Sigmoid colon (tissue), 7 donors: ENCODE results near the gene ABCC3. TPM values are rescaled to one million over a fixed set of nuclear protein-coding genes. Genes with fewer than 3 reads are reported as not detected.

ENCODE experiments used
- DNase-seq: peaks from one replicate; pipeline ENCODE4 v3.0.0-alpha.2; 2019
- H3K27ac ChIP-seq, 4 donors: fragments of 200-600 bp; sonication (generic); one replicate each; pipeline ENCODE4 v1.5.1; 2016 to 2019; ENCODE audit warnings: mild to moderate bottlenecking in 1 of 4
- H3K27me3 ChIP-seq, 3 donors: fragments of 200-600 bp; sonication (generic); one replicate each; pipeline ENCODE4 v1.5.1; 2019; ENCODE audit warnings: mild to moderate bottlenecking in 1 of 3
- H3K36me3 ChIP-seq, 4 donors: fragments of 200-600 bp; sonication (generic); one replicate each; pipeline ENCODE4 v1.5.1; 2016 to 2019
- H3K4me1 ChIP-seq, 4 donors: fragments of 200-600 bp; sonication (generic); one replicate each; pipeline ENCODE4 v1.5.1; 2017 to 2019
- H3K4me3 ChIP-seq, 4 donors: fragments of 200-600 bp; sonication (generic); one replicate each; pipeline ENCODE4 v1.5.1; 2017 to 2019; ENCODE audit warnings: mild to moderate bottlenecking in 2 of 4, moderate library complexity in 1 of 4
- H3K9me3 ChIP-seq, 4 donors: fragments of 200-600 bp in 3 of 4; sonication (generic) in 3 of 4; one replicate each; pipeline versions ENCODE4 v1.5.1 to v1.6.1; 2013 to 2019
- EP300 ChIP-seq, 4 donors: sonication (generic); formaldehyde crosslinking; IDR thresholded peaks; one replicate each; pipeline ENCODE4 v1.6.1; 2017; ENCODE audit warnings: antibody characterized with exemption in 4 of 4
- POLR2A ChIP-seq, 2 donors: fragments of 450-650 bp; IDR thresholded peaks; one replicate each; pipeline ENCODE4 v1.6.1; 2016; ENCODE audit warnings: antibody characterized with exemption in 2 of 2, mild to moderate bottlenecking in 2 of 2, moderate library complexity in 2 of 2
- POLR2AphosphoS5 ChIP-seq, 4 donors: sonication (generic); formaldehyde crosslinking; IDR thresholded peaks; one replicate each; pipeline ENCODE4 v1.6.1; 2017; ENCODE audit warnings: antibody characterized with exemption in 4 of 4
- WGBS, 2 donors: extraction: QIAGEN DNeasy Blood & Tissue Kit; methylation state at CpG; one replicate each; pipeline ENCODE4 v1.1.7; 2013; 5-methylcytosine and 5-hydroxymethylcytosine counted together
- intact Hi-C: fragments of 100-400 bp; cut with DNase I; formaldehyde crosslinking; loops from one replicate; pipeline ENCODE4 v1.15.1; 2023
- polyA plus RNA-seq, 3 donors: library from polyadenylated mRNA; stranded (reverse); fragments of 200-250 nt; gene quantifications; one replicate each; pipeline ENCODE4 v1.2.3, GENCODE V29; 2013
- total RNA-seq, 4 donors: library from RNA; depleted of rRNA; stranded (reverse); fragments of >200 nt; gene quantifications; one replicate each; pipeline ENCODE4 v1.1.0, GENCODE V29; 2016
- TF ChIP-seq, protein P1 (sequence below), 4 experiments: fragments of 450-650 bp in 3 of 4; fragments of 200-600 bp in 1 of 4; IDR thresholded peaks; one replicate each; pipeline ENCODE4 v1.5.1; 2016 to 2019; ENCODE audit warnings: antibody characterized with exemption in 4 of 4, mild to moderate bottlenecking in 3 of 4, moderate library complexity in 2 of 4
- donor health status: healthy with polysubstance abuse.
- donor health status: Bipolar disorder and iron deficiency.
- donor health status: healthy.

ABCC3 gene
- total and polyA plus RNA-seq, 7 donors = 0.71 to 94.1 (median 2.6) TPM

DNA sequence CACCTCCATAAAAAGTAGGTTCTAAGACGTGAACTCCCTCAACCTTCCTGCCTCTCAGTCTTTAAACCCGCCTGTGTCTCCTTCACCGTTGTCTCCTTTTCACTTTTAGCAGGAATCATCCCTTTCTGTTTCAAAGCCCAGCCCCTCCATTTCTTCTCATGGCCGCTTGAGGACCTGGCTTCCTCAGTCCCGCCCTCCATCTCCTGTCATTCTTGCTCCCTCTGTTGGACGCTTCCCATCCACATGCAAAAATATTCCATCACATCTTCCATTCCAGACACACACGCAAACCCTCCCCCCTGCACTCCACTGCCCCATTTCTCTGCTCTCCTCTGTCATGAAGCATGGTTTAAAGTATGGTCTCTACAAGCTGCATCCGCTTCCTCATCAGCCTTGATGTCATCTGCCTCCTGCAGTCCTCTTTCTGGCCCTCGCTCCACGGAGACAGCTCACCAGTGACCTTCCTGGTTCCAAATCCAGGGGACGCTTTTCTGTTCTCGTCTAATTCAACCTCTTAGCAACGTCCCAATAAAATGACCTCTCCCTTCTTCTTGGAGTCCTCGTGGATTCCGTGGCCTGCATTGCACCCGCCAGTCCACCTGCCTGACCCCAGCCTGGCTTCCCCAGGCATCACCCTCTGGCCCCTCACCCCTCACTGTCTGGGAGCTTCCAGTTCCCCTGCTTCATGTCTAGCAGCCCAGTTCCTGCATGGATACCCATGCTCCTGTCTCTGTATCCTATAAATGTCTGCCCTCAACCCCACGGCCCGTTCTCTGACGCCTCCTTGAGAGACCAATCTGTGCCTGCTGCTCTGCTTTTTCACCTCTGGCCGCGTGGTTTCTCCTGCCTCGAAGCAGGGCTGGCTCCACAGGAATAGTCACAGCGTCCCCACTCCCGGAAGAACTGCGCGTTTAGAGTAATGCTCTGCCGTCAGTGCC, 46.9 kb downstream of the ABCC3 start:
- WGBS, 2 donors = 57 to 59% methylated on average over 27 of the region's 27 CpGs
- Histone ChIP-seq H3K36me3 (no peaks in the 10 kb centered on the region), H3K4me1 (peaks cover 0 to 24% (median 19%) of the 10 kb centered on the region in 4 donors), H3K27me3 (no peaks in the 10 kb centered on the region), H3K9me3 (no peaks in the 10 kb centered on the region), H3K4me3 (no peak overlapping the region), H3K27ac (peak overlapping the region in 2 of 4 donors; percentile 38 to 51)
- intact Hi-C loops = no loop called here
- DNase-seq = peak; percentile 82
- TF ChIP-seq POLR2AphosphoS5 (IDR thresholded peaks at IDR 0.05) = no peak
- TF ChIP-seq, protein P1, sequence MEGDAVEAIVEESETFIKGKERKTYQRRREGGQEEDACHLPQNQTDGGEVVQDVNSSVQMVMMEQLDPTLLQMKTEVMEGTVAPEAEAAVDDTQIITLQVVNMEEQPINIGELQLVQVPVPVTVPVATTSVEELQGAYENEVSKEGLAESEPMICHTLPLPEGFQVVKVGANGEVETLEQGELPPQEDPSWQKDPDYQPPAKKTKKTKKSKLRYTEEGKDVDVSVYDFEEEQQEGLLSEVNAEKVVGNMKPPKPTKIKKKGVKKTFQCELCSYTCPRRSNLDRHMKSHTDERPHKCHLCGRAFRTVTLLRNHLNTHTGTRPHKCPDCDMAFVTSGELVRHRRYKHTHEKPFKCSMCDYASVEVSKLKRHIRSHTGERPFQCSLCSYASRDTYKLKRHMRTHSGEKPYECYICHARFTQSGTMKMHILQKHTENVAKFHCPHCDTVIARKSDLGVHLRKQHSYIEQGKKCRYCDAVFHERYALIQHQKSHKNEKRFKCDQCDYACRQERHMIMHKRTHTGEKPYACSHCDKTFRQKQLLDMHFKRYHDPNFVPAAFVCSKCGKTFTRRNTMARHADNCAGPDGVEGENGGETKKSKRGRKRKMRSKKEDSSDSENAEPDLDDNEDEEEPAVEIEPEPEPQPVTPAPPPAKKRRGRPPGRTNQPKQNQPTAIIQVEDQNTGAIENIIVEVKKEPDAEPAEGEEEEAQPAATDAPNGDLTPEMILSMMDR (IDR thresholded peaks at IDR 0.05) = peak; percentile 52 to 71 (median 64)

DNA sequence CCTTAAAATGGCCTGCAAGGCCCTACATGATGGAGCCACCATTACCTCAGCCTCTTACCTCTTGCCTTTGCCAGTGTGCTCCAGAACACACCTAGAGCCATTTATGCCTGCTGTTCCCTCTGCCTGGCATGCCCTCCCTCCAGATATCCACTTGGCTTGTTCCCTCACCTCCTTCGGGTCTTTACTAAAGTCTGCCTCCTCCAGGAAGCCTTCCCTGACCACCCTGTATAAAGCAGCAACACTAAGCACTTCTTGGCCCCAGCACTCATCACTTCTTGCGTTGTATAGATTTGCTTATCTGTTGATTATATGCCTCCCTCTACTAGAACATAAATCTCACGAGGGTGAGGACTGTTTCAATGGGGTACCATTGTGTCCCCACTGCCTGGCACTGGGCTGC, 47.8 kb downstream of the ABCC3 start:
- peaks cover 0 to 33% (median 28%) of the 10 kb centered on the region in 4 donors for H3K4me1 ChIP-seq
- no peak overlapping the region for H3K4me3 ChIP-seq
- no peak overlapping the region for H3K27ac ChIP-seq
- no peak for TF ChIP-seq EP300 (IDR thresholded peaks at IDR 0.05)
- no peak for TF ChIP-seq POLR2AphosphoS5 (IDR thresholded peaks at IDR 0.05)
- TF ChIP-seq, protein P1 (IDR thresholded peaks at IDR 0.05) = no peak
- no peak for TF ChIP-seq POLR2A (IDR thresholded peaks at IDR 0.05)
- H3K36me3 ChIP-seq = no peaks in the 10 kb centered on the region
- WGBS, 2 donors = 55 to 81% methylated on average over 3 of the region's 3 CpGs
- no peak for DNase-seq
- no peaks in the 10 kb centered on the region for H3K27me3 ChIP-seq
- intact Hi-C loops = no loop called here
- no peaks in the 10 kb centered on the region for H3K9me3 ChIP-seq

DNA sequence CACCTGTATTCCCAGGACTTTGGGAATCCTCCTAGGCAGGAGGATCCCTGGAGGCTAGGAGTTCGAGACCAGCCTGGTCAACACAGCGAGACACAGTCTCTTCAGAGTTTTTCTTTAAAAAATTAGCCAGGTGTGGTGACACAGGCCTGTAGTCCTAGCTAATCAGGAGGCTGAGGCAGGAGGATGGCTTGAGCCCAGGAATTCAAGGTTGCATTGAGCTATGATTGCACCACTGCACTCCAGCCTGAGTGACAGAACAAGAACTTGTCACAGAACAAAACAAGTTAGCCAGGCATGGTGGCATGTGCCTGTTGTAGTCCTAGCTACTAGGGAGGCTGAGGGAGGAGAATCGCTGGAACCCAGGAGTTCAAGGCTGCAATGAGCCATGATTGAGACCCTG, 48.3 kb downstream of the ABCC3 start:
- intact Hi-C loops = no loop called here

DNA sequence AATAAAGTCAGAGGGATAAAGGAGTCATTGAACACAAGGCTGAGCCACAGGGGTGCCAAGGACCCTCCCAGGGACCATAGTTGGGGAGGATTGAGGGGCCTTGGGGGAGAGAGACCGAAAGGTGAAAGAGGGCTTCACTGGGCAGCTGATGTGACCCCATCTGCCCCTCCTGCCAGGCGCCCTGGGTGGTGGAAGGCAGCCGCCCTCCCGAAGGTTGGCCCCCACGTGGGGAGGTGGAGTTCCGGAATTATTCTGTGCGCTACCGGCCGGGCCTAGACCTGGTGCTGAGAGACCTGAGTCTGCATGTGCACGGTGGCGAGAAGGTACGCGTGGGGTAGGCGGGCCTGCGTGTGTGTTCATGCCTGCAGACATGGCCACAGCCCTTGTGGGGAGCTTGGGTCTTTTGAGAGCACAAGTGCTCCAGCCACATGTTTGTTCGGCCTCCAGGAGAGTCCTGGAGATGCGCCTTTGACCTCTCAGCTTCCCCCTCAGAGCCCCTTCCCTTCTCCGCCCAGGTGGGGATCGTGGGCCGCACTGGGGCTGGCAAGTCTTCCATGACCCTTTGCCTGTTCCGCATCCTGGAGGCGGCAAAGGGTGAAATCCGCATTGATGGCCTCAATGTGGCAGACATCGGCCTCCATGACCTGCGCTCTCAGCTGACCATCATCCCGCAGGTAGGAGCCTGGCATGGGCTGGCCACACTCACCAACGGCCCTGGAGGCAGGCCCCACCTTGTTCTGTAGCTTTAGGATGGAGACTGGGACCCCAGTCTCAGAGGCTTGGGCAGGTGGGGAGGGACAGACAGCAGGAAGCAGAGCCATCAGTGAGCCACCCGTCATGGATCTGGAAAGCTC, 49.0 kb downstream of the ABCC3 start:
- Histone ChIP-seq H3K9me3 (no peaks in the 10 kb centered on the region), H3K27me3 (no peaks in the 10 kb centered on the region), H3K27ac (no peak overlapping the region), H3K36me3 (no peaks in the 10 kb centered on the region), H3K4me1 (peaks cover 0 to 42% (median 35%) of the 10 kb centered on the region in 4 donors), H3K4me3 (no peak overlapping the region)
- DNase-seq = peak; percentile 62
- TF ChIP-seq POLR2AphosphoS5 (IDR thresholded peaks at IDR 0.05) (no peak), EP300 (IDR thresholded peaks at IDR 0.05) (no peak)
- intact Hi-C loops = no loop called here
- 90 to 93% methylated on average over 28 of the region's 28 CpGs for WGBS, 2 donors

More for the DNA sequence above, 48.3 kb downstream of the ABCC3 start:
- DNase-seq = no peak
- Histone ChIP-seq H3K4me1 (peaks cover 0 to 38% (median 33%) of the 10 kb centered on the region in 4 donors), H3K36me3 (no peaks in the 10 kb centered on the region), H3K4me3 (no peak overlapping the region), H3K9me3 (no peaks in the 10 kb centered on the region), H3K27ac (no peak overlapping the region), H3K27me3 (no peaks in the 10 kb centered on the region)
- TF ChIP-seq, protein P1 (IDR thresholded peaks at IDR 0.05) = no peak
- no peak for TF ChIP-seq POLR2A (IDR thresholded peaks at IDR 0.05)
- 89 to 94% methylated on average over 3 of the region's 3 CpGs for WGBS, 2 donors

DNA sequence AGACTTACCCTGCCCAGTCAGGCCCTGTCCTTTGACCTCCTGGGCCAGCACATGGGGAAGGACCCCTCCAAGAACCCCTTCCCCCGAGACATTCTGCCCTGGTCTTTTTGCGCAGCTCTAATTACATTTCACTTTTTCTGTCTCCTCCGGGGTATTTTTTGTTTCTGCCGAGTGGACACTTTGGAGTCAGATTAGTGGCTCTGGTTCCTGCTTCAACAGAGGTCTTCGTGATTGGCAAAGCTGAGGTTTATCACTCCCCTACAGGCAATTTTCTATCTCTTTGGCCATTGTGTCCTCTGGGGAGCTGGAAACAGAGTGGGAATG, 49.6 kb downstream of the ABCC3 start:
- WGBS, 2 donors = 53 to 85% methylated on average over 5 of the region's 5 CpGs
- H3K4me3 ChIP-seq = no peak overlapping the region
- H3K4me1 ChIP-seq = peaks cover 0 to 45% (median 37%) of the 10 kb centered on the region in 4 donors
- H3K27ac ChIP-seq = no peak overlapping the region
- H3K36me3 ChIP-seq = no peaks in the 10 kb centered on the region
- no peak for TF ChIP-seq EP300 (IDR thresholded peaks at IDR 0.05)
- TF ChIP-seq POLR2AphosphoS5 (IDR thresholded peaks at IDR 0.05) = no peak
- TF ChIP-seq, protein P1 (IDR thresholded peaks at IDR 0.05) = no peak
- TF ChIP-seq POLR2A (IDR thresholded peaks at IDR 0.05) = no peak
- intact Hi-C loops = no loop called here
- DNase-seq = no peak
- H3K27me3 ChIP-seq = no peaks in the 10 kb centered on the region
- H3K9me3 ChIP-seq = no peaks in the 10 kb centered on the region
